Epithelial cell of proximal tubule (primary cell): ENCODE measurements around the gene MYL12B. TPM values are rescaled to one million over a fixed set of nuclear protein-coding genes. Genes with fewer than 3 reads are reported as not detected.

Source experiments
- DNase-seq: peaks from one replicate; pipeline ENCODE4 v3.0.0-alpha.2; 2011; ENCODE audit warnings: low read depth
- H3K4me3 ChIP-seq: 2 replicates; pipeline ENCODE4 v1.5.1; 2011; ENCODE audit warnings: low read depth, mild to moderate bottlenecking, low read length
- CTCF ChIP-seq: conservative IDR thresholded peaks from 2 replicates; pipeline ENCODE4 v1.5.1; 2012; ENCODE audit warnings: low read depth, mild to moderate bottlenecking, low read length
- total RNA-seq: library from RNA; depleted of rRNA; stranded (reverse); fragments of >200 nt; gene quantifications from 2 replicates; pipeline ENCODE4 v1.2.3, GENCODE V29; 2015

The MYL12B gene
- total RNA-seq, 1 donor from 2014 or later: 563 TPM

DNA sequence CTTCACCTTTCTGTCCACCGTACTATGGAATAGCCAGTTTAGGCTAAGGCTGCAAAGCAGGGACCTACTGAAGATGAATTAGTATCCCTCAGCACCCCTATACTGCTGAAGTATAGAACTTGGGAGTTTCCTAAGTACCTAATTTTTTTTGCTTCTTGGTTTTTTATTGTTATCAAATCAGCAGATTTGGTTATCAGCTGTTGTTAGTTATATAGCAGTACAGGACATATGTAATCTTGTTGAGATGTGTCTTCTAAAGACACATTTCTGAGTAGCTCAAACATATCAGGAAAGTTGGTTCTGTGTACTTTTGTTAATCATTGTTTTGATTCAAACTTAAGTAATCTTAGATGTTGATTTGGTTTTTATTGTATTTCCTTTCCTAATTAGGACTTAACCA lies 9.1 kb upstream of the MYL12B start:
- no peak overlapping the region for H3K4me3 ChIP-seq
- no peak for DNase-seq
- no peak for TF ChIP-seq CTCF

GRCh38 chr18:3254725-3255124 lies 7.2 kb upstream of the MYL12B start:
- DNase-seq: no peak
- no peak for TF ChIP-seq CTCF
- H3K4me3 ChIP-seq: no peak overlapping the region

DNA sequence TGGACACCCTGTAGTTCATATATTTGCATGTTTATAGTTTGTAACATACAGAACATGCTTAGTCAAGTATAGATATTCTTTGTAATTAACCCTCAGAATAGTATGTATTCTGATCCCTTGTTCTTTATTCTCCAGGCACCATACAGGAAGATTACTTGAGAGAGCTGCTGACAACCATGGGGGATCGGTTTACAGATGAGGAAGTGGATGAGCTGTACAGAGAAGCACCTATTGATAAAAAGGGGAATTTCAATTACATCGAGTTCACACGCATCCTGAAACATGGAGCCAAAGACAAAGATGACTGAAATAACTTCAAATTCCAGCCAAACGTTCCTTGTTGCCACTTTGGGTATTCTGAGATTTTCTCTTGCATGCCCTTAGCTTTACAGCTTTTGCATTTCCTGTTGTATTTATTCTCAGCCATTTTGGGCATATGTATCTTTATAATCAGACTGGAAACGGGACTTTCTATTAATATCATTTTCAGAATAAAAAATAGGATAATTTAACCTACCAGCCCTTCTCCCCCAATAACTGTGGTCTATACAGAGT lies 6.2 kb upstream of the MYL12B start:
- no peak for DNase-seq
- TF ChIP-seq CTCF: no peak
- no peak overlapping the region for H3K4me3 ChIP-seq

GRCh38 chr18:3256693-3257626 lies 5.0 kb upstream of the MYL12B start:
- no peak overlapping the region for H3K4me3 ChIP-seq
- DNase-seq: no peak

GRCh38 chr18:3257627-3258120 lies 4.3 kb upstream of the MYL12B start:
- H3K4me3 ChIP-seq: no peak overlapping the region
- TF ChIP-seq CTCF: no peak
- DNase-seq: no peak

More at GRCh38 chr18:3256693-3257626, 5.0 kb upstream of the MYL12B start:
- TF ChIP-seq CTCF: no peak

GRCh38 chr18:3260995-3261372 lies 949 bp upstream of the MYL12B start:
- no peak for DNase-seq
- peak overlapping the region; percentile 68 for H3K4me3 ChIP-seq
- no peak for TF ChIP-seq CTCF
